Measurements from ENCODE around the gene LCE2C.

DNA sequence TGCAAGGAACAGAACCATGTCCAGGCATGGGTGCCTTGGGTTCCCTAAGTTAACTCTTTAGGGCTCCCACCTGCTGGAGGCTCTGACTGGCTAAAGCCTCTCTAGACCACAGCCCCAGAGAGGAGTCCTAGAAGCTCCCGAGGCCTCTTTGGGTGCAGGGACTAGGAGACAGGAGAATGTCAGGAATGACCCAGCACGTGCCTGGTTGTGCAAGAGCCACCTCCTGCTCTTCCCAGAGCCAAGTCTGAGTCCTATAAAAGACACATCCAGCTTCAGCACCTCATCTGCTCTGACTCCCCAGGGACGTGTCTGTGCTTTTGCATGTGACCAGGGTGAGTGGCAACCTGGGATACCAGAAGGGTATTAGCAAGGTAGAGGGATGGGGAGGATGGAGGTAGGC, 12.0 kb upstream of the LCE2C start, which contains the start of gene LCE2D:
- TF ChIP-seq POLR2AphosphoS5 (IDR thresholded peaks at IDR 0.05; ENCODE audit: low read depth): no peak
- TF ChIP-seq, protein P1, sequence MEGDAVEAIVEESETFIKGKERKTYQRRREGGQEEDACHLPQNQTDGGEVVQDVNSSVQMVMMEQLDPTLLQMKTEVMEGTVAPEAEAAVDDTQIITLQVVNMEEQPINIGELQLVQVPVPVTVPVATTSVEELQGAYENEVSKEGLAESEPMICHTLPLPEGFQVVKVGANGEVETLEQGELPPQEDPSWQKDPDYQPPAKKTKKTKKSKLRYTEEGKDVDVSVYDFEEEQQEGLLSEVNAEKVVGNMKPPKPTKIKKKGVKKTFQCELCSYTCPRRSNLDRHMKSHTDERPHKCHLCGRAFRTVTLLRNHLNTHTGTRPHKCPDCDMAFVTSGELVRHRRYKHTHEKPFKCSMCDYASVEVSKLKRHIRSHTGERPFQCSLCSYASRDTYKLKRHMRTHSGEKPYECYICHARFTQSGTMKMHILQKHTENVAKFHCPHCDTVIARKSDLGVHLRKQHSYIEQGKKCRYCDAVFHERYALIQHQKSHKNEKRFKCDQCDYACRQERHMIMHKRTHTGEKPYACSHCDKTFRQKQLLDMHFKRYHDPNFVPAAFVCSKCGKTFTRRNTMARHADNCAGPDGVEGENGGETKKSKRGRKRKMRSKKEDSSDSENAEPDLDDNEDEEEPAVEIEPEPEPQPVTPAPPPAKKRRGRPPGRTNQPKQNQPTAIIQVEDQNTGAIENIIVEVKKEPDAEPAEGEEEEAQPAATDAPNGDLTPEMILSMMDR (IDR thresholded peaks at IDR 0.05; ENCODE audit: insufficient read depth, low read length): no peak

All from HL-60 (cell line).